ENCODE results near the gene OPRL1.

The OPRL1 gene

GRCh38 chr20:64072498-64073063 lies 7.3 kb upstream of the OPRL1 start:
- no peak for DNase-seq

DNA sequence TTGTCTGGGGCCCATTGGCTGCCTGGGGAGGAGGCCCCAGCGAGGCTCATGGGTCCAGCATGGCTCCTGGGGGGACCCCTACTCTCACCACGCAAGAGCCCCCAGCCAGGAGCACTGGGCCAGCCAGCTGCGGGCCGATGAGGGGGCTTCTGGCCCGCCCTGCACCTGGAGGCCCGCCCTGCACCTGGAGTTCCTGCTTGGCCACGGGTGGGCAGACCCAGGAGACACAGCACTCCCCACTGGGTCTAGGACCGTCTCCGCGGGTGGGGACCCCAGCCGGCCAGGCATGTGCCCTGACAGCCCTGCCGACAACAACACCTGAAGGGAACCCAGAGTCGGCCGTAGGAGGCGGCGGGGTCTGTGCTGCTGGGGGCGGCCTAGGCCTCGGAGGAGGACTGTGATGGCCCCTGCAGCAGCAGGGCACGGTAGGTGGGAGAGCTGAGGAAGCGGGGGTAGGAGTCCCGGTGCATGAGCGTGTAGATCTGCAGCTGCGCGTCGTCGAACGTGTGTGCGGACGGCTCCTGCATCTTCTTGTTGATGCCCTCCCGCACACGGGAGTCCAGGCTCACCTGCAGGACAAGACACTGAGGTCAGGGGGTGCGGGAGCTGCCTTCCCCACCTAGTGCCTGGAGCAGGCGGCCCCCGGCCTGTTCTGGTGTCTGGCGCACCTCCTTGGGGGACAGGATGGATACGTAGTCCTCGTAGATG lies 6.3 kb upstream of the OPRL1 start:
- no peak for DNase-seq

GRCh38 chr20:64074184-64074789 lies 5.6 kb upstream of the OPRL1 start:
- DNase-seq: no peak

GRCh38 chr20:64074963-64075362 lies 4.9 kb upstream of the OPRL1 start:
- DNase-seq: no peak

DNA sequence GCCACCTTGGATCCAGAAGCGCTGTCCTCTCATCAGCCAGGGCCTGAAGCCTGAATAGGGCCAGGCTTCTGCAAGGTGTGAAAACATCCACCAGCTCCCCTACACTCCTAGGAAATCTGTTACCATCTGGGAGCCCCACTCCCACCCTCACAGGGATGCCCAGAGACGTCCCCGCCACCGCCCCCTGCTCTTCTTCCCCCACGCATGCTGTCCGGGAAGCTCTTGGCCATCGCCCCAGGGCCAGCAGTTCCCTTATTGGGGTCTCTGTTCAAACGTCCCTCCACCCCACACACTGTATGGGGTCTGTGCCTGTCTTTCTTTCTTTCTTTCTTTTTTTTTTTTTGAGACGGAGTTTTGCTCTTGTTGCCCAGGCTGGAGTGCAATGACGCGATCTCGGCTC lies 4.3 kb upstream of the OPRL1 start:
- no peak for DNase-seq

DNA sequence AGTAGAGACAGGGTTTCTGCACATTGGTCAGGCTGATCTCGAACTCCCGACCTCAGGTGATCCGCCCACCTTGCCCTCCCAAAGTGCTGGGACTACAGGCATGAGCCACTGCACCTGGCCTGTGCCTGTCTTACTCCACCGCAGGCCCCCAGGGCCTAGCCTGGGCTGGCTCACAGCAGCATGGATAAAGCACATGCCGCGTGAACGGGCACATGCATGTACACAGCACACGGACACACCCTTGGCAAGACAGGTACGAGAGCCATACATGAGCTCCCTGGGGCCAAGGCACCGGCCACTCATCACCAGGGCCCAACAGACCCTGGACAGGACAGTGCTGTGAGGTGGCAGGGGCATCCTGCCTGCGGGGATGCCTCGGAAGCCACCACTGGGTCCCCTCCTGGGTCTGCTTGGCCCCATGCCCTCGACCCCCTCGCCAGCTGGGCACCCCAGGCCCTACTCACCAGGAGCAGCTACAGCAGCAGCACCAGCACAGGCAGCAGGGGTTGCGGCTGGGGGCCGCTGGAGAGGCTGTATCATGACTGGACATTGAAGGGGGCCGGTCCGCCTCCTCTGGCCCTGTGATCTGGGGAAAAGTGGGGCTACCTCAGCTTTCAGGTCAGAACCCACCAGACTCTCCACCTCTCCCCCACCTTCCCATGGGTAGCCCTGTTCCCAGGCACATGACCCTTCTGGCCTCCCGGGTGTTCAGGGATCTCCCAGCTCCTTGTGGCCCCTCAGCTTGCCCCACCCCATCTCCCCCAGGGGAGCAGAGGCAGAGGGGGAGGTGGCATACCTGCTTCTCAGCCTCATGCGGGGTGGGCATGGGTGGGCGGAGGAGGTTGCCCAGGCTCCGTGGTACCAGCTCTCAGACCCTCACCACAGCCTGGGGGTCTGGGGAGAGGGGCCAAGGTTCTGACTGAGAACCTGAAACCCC lies 3.6 kb upstream of the OPRL1 start:
- no peak for DNase-seq

- no peak for DNase-seq
These were observed 2.8 kb upstream of the OPRL1 start for GRCh38 chr20:64077094-64077493.

DNA sequence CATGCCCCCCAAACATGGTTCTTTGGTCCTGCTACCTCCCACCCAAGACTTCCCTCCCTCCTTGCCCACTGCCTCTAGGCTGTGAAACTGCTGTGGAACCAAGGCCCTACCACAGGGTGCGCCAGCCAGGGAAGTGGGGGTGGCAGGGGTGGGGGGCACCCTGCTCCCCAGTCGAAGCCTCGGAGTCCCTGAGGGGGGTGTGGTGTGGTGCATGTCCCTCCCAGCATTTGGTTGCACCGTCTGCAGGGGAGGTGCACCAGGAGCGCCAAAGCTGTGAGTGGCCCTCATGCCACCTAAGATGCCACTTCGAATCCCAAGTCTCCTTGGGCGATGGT lies 2.4 kb upstream of the OPRL1 start:
- no peak for DNase-seq

DNA sequence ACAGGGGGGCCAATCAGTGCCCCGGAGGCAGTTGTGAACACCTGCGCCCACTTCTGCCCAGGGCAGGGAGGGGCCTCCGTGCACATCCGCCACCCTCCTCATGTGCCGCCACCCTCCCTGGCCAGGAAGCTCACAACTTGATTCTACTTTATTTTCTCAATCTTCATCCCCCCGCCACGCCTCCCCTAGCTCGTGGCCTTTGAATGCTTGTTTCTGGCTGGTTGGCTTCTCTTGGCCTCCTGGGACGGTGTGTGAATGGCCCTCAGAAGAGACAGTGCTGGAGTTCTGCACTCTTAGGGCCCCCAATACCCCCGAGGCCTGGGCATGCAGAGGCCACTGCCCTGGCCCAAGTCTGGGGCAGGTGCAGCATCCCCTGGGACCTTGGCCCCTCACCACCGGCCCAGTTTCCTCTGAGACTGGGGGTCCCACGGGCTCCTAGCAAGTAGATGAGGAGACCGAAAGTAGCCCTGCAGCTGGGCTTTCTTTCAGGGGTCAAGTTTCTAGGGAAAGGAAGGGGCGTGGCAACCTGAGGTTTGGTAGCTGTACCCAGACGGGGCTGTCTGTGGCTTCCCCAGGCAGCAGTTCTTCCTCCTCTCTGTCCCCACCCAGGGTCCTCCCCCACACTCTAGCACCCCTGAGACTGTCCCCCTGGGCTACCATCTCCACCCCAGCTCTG lies 1.9 kb upstream of the OPRL1 start:
- no peak for DNase-seq

GRCh38 chr20:64078934-64079272 lies 979 bp upstream of the OPRL1 start:
- DNase-seq: no peak

- DNase-seq: peak; percentile 55
These were observed 439 bp upstream of the OPRL1 start, which contains the start of gene RGS19 for GRCh38 chr20:64079273-64080012. RGS19 (minus strand) TSS chr20:64079518; CDS start chr20:64076886, 2,632 bp downstream.

DNA sequence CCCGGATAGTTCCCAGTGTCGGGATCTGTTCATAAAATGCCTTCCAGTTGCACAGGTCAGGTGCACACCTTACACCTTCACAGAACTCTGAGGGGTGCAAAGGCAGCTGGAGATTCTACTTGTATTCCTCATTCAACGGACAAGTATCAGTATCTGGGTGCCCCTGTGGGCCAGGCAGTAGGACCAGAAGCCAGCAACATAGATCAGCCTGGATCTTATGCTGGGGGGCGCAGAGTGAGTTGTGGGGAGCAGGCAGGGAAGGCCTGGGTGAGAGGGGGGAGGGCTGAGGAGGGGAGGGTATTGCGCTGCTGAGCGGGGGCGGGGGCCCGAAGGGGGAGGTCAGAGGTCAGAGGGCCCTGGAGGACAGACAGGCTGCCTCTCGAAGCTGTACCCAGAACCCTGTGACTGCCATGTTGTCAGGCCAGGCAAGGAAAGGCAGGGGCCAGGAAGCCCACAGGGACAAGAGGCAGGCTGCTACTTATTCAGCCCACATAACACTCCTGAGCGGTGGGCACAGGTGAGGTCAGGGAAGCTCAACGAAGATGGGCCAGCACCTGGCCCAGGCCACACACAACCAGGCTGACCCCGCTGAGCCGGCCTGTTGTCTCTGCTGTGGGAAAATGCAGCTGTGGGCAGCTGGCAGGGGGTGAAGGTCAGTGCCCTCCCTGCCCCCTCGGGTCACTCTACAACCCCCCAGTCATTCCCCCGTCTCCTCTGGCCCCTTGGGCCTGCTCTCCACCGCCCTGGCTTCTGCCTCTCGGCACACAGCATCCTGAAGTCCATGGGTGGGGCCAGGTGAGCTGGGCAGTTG lies 1.1 kb downstream of the OPRL1 start:
- no peak for DNase-seq

DNA sequence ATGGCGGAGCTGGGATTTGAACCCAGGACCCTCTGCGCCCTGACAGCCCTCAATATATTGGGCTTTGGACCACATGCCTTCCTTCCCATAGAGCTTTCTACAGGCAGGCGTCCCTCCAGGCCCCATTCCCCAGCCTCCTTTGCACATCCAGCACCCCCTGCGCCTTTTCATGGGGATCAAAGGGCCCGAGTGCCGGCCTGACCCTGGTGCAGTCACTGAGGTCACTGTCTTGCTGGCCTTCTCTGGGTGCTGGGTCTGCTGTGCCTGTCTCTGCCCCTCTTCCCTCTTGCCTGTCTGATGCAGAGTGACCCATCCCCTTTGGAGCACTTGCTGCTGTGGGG lies 1.7 kb downstream of the OPRL1 start:
- DNase-seq: no peak

DNA sequence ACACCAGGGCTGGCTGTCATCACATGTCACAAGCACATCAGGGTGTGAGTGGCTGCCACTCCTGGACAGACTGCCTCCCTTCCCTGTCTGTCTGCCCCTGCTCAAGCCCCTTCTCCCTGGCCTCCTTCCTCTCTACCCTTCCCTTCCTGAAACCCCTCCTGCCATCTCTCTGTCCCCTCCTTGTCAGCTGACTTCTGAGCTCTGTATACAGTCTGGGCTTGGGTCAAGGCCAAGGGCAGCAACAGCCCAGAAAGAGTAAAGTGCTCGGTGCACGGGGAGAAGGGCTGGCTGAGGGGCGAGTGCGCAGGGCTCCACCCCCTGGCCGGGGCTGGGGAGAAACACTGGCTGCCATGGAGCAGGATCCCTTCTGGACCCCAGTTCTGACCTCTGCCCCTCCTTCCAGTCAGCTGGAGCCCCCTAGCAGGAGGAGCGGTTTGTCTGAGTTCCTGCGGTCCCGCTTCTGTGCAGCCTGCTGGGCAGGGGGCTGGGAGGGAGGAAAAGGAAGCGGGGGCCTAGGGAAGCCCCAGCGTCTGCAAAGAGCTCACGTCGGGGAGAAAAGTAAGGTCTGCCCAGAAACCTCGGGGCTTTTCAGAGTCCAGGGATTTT lies 2.3 kb downstream of the OPRL1 start:
- no peak for DNase-seq

- DNase-seq: no peak
These were observed 3.0 kb downstream of the OPRL1 start for GRCh38 chr20:64082820-64083377.

DNA sequence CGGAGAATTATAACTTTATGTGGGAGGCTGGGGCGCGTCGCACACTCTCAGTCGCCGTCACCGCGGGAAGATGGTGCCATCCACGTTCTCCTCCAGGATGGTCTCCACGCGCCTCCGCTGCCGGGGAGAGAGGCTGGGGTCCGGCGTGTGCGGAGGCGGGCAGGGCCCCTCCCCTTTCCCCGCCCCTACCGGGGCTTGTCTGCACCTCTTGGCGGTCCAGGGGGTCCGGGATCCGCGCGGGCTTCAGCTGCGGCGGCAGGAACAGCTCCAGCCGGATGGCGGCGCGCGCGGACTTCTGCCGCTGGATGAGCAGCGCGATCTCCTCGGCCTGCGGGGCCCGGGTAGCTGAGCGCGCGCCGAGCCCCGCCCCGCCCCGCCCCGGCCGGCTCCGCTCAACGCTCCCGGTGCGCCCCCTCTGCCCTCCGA lies 3.5 kb downstream of the OPRL1 start:
- DNase-seq: peak; percentile 56

- DNase-seq: no peak
These were observed 4.2 kb downstream of the OPRL1 start, which contains the start of gene LKAAEAR1 for GRCh38 chr20:64083804-64084684. LKAAEAR1 (minus strand) TSS chr20:64084398; CDS start chr20:64084219, 179 bp downstream.

GRCh38 chr20:64084685-64085152 lies 4.8 kb downstream of the OPRL1 start:
- peak; percentile 21 for DNase-seq

DNA sequence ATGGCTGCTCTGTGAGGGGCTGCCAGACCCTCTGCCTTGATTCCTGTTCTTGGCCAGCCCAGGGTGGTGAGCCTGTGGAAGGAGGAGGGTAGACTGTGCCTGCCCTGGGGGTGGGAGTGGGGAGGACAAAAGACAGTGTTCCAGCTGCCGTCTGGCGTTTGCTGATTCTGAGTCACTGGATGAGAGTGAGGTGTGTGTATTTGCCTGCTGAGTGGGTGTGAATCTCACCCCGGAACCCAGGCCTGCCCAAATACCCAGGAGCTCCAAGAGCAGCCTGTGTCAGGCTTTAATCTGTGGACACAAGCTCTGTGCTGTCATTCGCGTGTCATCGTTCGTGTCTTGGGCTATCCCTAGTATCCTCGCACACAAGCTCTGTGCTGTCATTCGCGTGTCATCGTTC lies 6.9 kb downstream of the OPRL1 start:
- DNase-seq: no peak

All from NCI-H526 treated with DMSO at 0.1 percent for 48 hours (cell line).